Breast epithelium (tissue), 3 donors: ENCODE measurements around the gene CDC16.

ENCODE experiments used
- CTCF ChIP-seq, 3 donors: fragments of 450-650 bp; IDR thresholded peaks; one replicate each; pipeline ENCODE4 v1.5.1; 2016 to 2017; ENCODE audit warnings: antibody characterized with exemption in 3 of 3, mild to moderate bottlenecking in 3 of 3, moderate library complexity in 3 of 3
- POLR2A ChIP-seq: fragments of 450-650 bp; IDR thresholded peaks from one replicate; pipeline ENCODE4 v1.6.1; 2016; ENCODE audit warnings: antibody characterized with exemption, mild to moderate bottlenecking, moderate library complexity
- POLR2AphosphoS5 ChIP-seq, 3 donors: sonication (generic); formaldehyde crosslinking; IDR thresholded peaks; one replicate each; pipeline ENCODE4 v1.6.1; 2017; ENCODE audit warnings: antibody characterized with exemption in 3 of 3

DNA sequence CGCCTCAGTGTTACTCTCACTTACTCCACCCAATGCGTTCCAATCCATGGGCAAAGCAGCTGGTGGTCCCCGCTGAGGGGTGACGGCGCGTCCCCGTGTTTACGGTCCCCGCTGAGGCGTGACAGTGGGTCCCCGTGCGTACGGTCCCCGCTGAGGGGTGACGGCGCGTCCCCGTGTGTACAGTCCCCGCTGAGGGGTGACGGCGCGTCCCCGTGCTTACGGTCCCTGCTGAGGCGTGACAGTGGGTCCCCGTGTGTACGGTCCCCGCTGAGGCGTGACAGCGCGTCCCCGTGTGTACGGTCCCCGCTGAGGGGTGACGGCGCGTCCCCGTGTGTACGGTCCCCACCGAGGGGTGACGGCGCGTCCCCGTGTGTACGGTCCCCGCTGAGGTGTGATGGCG, 36.1 kb upstream of the CDC16 start:
- TF ChIP-seq CTCF (IDR thresholded peaks at IDR 0.05) (no peak), POLR2AphosphoS5 (IDR thresholded peaks at IDR 0.05) (no peak), POLR2A (no peak)
